Measurements from ENCODE around the gene AGFG2. TPM values are rescaled to one million over a fixed set of nuclear protein-coding genes. Genes with fewer than 3 reads are reported as not detected.

Gene AGFG2
- total and polyA plus RNA-seq, 2 donors (not counting 1 experiment from before 2014, with no cell fraction given) = 2.4 to 3.1 TPM

DNA sequence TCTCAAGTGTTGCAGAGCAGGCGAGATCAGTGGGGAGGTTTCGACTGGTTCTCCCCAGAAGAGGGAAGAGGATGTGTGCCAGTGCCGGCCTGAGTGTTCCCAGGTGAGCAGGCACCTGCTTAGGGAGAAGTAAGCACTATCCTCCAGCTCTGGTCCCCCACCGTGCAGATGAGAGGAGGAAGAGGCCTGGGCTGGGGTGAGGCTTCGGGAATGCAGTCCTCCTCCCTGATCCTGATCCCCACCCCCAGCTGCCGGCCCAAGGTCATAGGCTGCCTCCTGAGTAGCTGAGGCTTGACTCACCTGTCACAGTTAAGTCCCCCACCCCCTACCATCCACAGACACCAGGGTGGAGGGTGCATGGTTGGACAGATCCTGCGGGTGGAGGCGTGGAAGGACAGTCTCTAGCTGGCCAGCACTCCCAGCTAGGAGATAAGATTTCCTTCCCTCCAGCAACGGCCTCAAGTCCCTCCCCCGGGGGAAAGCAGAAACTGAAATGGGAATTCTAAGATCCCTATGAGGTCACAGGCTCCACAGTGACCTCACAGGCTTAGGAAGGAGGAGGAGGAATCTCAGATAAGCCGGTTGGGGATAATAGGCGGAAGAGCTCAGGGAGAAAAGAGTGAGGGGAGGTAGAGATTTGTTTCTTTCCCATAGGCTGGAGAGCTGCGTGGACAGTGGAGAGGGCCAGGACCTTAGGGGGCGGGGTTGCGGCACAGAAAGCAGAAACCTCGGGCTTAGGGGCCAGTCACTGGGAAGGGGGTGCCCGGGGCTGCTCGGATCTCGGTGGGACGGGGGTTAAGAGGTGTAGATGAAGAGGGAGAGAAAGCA is 45.9 kb downstream of the AGFG2 start:
- no peaks in the 10 kb centered on the region for H3K27me3 ChIP-seq (ENCODE audit: control insufficient read depth, insufficient read depth, low read length)
- peak overlapping the region; percentile 80 for H3K9ac ChIP-seq (ENCODE audit: insufficient read depth, low read length)
- H2AFZ ChIP-seq (ENCODE audit: low read length) = no peak overlapping the region
- peaks cover 13% of the 10 kb centered on the region for H3K4me1 ChIP-seq (ENCODE audit: control insufficient read depth, extremely low read depth, insufficient read depth, low read length)
- H3K4me3 ChIP-seq (replicated peaks in 1 of 4; ENCODE audit: control extremely low read depth in 1 of 4, insufficient read depth in 1 of 4, low read depth in 3 of 4, low read length in 4 of 4) = peak overlapping the region; percentile 76 to 98 (median 86)
- H3K4me2 ChIP-seq (ENCODE audit: extremely low read depth, insufficient read depth, low read length) = peak overlapping the region; percentile 91
- peak; percentile 82 to 87 for DNase-seq (ENCODE audit: low read depth in 2 of 2)
- no peaks in the 10 kb centered on the region for H3K9me3 ChIP-seq (ENCODE audit: control insufficient read depth, insufficient read depth, low read depth, low read length)
- peak overlapping the region; percentile 78 for H3K27ac ChIP-seq (ENCODE audit: insufficient read depth, low read length)
- peaks cover 20% of the 10 kb centered on the region for H3K36me3 ChIP-seq (ENCODE audit: control insufficient read depth, insufficient read depth, low read length)
- no peak for TF ChIP-seq EZH2 (IDR thresholded peaks at IDR 0.05; ENCODE audit: low read length, missing control alignments)
- TF ChIP-seq, protein P1, sequence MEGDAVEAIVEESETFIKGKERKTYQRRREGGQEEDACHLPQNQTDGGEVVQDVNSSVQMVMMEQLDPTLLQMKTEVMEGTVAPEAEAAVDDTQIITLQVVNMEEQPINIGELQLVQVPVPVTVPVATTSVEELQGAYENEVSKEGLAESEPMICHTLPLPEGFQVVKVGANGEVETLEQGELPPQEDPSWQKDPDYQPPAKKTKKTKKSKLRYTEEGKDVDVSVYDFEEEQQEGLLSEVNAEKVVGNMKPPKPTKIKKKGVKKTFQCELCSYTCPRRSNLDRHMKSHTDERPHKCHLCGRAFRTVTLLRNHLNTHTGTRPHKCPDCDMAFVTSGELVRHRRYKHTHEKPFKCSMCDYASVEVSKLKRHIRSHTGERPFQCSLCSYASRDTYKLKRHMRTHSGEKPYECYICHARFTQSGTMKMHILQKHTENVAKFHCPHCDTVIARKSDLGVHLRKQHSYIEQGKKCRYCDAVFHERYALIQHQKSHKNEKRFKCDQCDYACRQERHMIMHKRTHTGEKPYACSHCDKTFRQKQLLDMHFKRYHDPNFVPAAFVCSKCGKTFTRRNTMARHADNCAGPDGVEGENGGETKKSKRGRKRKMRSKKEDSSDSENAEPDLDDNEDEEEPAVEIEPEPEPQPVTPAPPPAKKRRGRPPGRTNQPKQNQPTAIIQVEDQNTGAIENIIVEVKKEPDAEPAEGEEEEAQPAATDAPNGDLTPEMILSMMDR (conservative IDR thresholded peaks at IDR 0.05 in 1 of 2, IDR thresholded peaks at IDR 0.05 in 1 of 2; ENCODE audit: low read depth in 1 of 2, low read length in 2 of 2) = no peak
- H3K79me2 ChIP-seq (ENCODE audit: control insufficient read depth, insufficient read depth, low read length) = peaks cover 43% of the 10 kb centered on the region
- no peaks in the 10 kb centered on the region for H4K20me1 ChIP-seq (ENCODE audit: control insufficient read depth, extremely low read depth, insufficient read depth, low read length)

DNA sequence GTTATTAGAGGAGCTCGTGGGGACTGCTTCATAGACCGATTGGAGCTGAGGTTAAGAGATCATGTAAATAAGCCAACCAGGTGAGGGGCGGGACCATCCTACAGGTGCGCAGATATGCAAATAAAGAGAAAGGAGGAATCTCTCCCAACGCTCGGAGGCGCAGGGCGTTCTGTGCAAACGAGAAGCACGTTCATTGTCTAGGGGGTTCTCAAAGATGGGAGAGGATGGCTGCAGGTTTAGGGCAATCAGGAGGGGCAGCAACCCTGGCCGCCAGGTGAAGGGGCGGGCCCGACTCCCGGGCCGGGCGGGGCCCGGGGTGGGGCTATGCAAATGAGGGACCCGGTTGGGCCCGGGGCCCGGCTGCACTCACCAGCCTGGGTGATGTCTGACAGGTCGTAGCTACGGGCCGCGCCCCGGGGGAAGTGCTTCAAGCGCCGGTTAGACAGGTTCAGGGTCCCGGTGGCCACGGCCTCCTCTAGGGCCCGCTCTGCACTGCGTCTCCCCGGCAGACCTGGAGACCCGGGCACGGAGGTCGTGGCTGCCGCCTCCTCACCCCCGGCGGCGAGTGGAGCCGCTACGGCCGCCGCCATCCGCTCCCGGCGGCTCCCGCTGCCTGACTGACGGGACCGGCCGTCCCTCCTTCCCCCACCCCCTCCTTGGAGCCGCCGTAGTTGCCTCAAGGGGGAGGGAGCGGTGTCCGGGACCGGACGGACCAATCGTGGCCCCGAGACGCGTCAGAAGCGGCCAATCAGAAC is 46.7 kb downstream of the AGFG2 start, which contains the start of gene LRCH4:
TSS of gene LRCH4 (minus strand) at position 619 of the 755 bp plus-strand sequence. CDS start at position 590, 29 bp downstream.
- peaks cover 17% of the 10 kb centered on the region for H3K4me1 ChIP-seq (ENCODE audit: control insufficient read depth, extremely low read depth, insufficient read depth, low read length)
- no peaks in the 10 kb centered on the region for H3K9me3 ChIP-seq (ENCODE audit: control insufficient read depth, insufficient read depth, low read depth, low read length)
- peak within 1 kb of the TSS; percentile 80 for H3K9ac ChIP-seq (ENCODE audit: insufficient read depth, low read length)
- H3K27ac ChIP-seq (ENCODE audit: insufficient read depth, low read length) = peak within 1 kb of the TSS; percentile 78
- H3K4me3 ChIP-seq (replicated peaks in 1 of 4; ENCODE audit: control extremely low read depth in 1 of 4, insufficient read depth in 1 of 4, low read depth in 3 of 4, low read length in 4 of 4) = peak within 1 kb of the TSS; percentile 76 to 98 (median 86)
- peak within 1 kb of the TSS; percentile 94 for H3K4me2 ChIP-seq (ENCODE audit: extremely low read depth, insufficient read depth, low read length)
- H4K20me1 ChIP-seq (ENCODE audit: control insufficient read depth, extremely low read depth, insufficient read depth, low read length) = no peaks in the 10 kb centered on the region
- no peaks in the 10 kb centered on the region for H3K27me3 ChIP-seq (ENCODE audit: control insufficient read depth, insufficient read depth, low read length)
- peak in 1 of 2 donors; percentile 44 for DNase-seq (ENCODE audit: low read depth in 2 of 2)
- peak within 1 kb of the TSS; percentile 90 for H2AFZ ChIP-seq (ENCODE audit: low read length)
- TF ChIP-seq, protein P1 (conservative IDR thresholded peaks at IDR 0.05 in 1 of 2, IDR thresholded peaks at IDR 0.05 in 1 of 2; ENCODE audit: low read depth in 1 of 2, low read length in 2 of 2) = no peak
- TF ChIP-seq EZH2 (IDR thresholded peaks at IDR 0.05; ENCODE audit: low read length, missing control alignments) = no peak
- peaks cover 13% of the 10 kb centered on the region for H3K36me3 ChIP-seq (ENCODE audit: control insufficient read depth, insufficient read depth, low read length)
- peaks cover 40% of the 10 kb centered on the region for H3K79me2 ChIP-seq (ENCODE audit: control insufficient read depth, insufficient read depth, low read length)
